Transverse colon (tissue), 4 donors: ENCODE data around the gene SEMA3C. TPM values are rescaled to one million over a fixed set of nuclear protein-coding genes. Genes with fewer than 3 reads are reported as not detected.

Experiments
- DNase-seq: peaks from one replicate; pipeline ENCODE4 v3.0.0-alpha.2; 2019
- H3K27ac ChIP-seq, 4 donors: fragments of 200-600 bp; sonication (generic); 2 replicates each; pipeline ENCODE4 v1.5.1; 2016 to 2018; ENCODE audit warnings: inconsistent platforms in 4 of 4
- H3K27me3 ChIP-seq: fragments of 200-600 bp; sonication (generic); 2 replicates; pipeline ENCODE4 v1.5.1; 2017; ENCODE audit warnings: inconsistent platforms
- H3K36me3 ChIP-seq, 4 donors: fragments of 200-600 bp; sonication (generic); 2 replicates each; pipeline ENCODE4 v1.5.1; 2017 to 2019; ENCODE audit warnings: inconsistent platforms in 4 of 4
- H3K4me1 ChIP-seq, 4 donors: fragments of 200-600 bp; sonication (generic); 2 replicates each; pipeline ENCODE4 v1.5.1; 2017 to 2020; ENCODE audit warnings: inconsistent platforms in 4 of 4
- H3K4me3 ChIP-seq, 4 donors: fragments of 200-600 bp; sonication (generic); 1 replicate in 1 of 4; 2 replicates in 3 of 4; pipeline versions ENCODE4 v1.5.1 to v1.6.1; 2017 to 2019; ENCODE audit warnings: inconsistent platforms in 4 of 4
- H3K9me3 ChIP-seq, 2 donors: fragments of 200-600 bp; sonication (generic); 2 replicates each; pipeline ENCODE4 v1.5.1; 2017 to 2019; ENCODE audit warnings: inconsistent platforms in 2 of 2
- CTCF ChIP-seq, 5 experiments: fragments of 200-600 bp in 3 of 5; fragments of 450-650 bp in 2 of 5; sonication (generic) in 3 of 5; IDR thresholded peaks; 1 replicate in 2 of 5; 2 replicates in 3 of 5; pipeline ENCODE4 v1.5.1; 2016 to 2017; ENCODE audit warnings: antibody characterized with exemption in 5 of 5, inconsistent platforms in 3 of 5, mild to moderate bottlenecking in 2 of 5, moderate library complexity in 1 of 5
- EP300 ChIP-seq: sonication (generic); formaldehyde crosslinking; IDR thresholded peaks from one replicate; pipeline ENCODE4 v1.6.1; 2017; ENCODE audit warnings: antibody characterized with exemption, low read depth
- POLR2A ChIP-seq: fragments of 450-650 bp; IDR thresholded peaks from one replicate; pipeline ENCODE4 v1.6.1; 2016; ENCODE audit warnings: antibody characterized with exemption, mild to moderate bottlenecking, moderate library complexity
- POLR2AphosphoS5 ChIP-seq, 3 donors: sonication (generic); formaldehyde crosslinking; IDR thresholded peaks; one replicate each; pipeline ENCODE4 v1.6.1; 2016; ENCODE audit warnings: antibody characterized with exemption in 3 of 3
- WGBS, 2 donors: methylation state at CpG; one replicate each; pipeline ENCODE4 v1.1.5; 2018; ENCODE audit warnings: low coverage in 1 of 2; 5-methylcytosine and 5-hydroxymethylcytosine counted together
- in situ Hi-C, 4 donors: fragments of 200-750 bp; cut with MboI; loops; one replicate each; pipeline versions ENCODE4 v1.15.0 to v1.15.1; 2017; ENCODE audit warnings: low sequenced_read_pairs in 3 of 4, low pct_ligation_motif_present in 1 of 4, low pct_unique_long_range_greater_than_20kb in 1 of 4
- intact Hi-C: fragments of 100-400 bp; cut with DNase I; formaldehyde crosslinking; loops from one replicate; pipeline ENCODE4 v1.15.1; 2023; ENCODE audit warnings: low total_unique reads
- total RNA-seq, 4 donors: library from RNA; depleted of rRNA; stranded (reverse); fragments of >200 nt; gene quantifications; one replicate each; pipeline ENCODE4 v1.1.0, GENCODE V29; 2016

The SEMA3C gene
- total RNA-seq, 4 donors from 2014 or later: 34.0 to 83.8 (median 79.9) TPM

DNA sequence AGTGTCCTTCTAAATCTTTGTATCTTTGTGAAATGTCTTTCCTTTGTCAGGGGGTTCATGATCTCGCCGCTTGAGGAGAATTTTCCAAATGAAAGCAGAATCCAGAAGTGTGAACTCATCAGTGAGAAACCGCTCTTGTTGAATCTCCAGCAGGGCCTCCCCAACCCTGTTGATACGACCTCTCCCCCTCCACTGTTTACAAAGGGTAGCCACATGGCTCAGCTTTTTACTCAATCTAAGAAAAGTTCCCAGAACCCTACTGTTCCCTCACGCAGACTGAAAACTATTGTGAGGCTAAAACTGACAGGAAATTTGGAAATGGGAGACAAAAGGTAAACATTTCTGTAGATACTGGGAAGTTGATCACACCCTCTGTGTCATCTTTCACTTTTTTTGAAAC is 73.9 kb downstream of the SEMA3C start:
- WGBS, 2 donors: 81 to 82% methylated on average over 3 to 5 of the region's 5 CpGs
- H3K27me3 ChIP-seq: no peaks in the 10 kb centered on the region
- in situ Hi-C loops (no loop called here), intact Hi-C loops (no loop called here)
- H3K9me3 ChIP-seq: no peaks in the 10 kb centered on the region
- no peak for DNase-seq
- H3K36me3 ChIP-seq: no peaks in the 10 kb centered on the region
- TF ChIP-seq POLR2AphosphoS5 (IDR thresholded peaks at IDR 0.05) (no peak), POLR2A (no peak), EP300 (no peak), CTCF (IDR thresholded peaks at IDR 0.05) (no peak)
- peaks cover 0 to 38% (median 10%) of the 10 kb centered on the region in 4 donors for H3K4me1 ChIP-seq
- no peak overlapping the region for H3K27ac ChIP-seq
- H3K4me3 ChIP-seq: no peak overlapping the region

- no peaks in the 10 kb centered on the region for H3K27me3 ChIP-seq
- no peak overlapping the region for H3K4me3 ChIP-seq
- WGBS, 2 donors: 61 to 75% methylated on average over 2 of the region's 2 CpGs
- in situ Hi-C loops (no loop called here), intact Hi-C loops (no loop called here)
- DNase-seq: no peak
- no peak overlapping the region for H3K27ac ChIP-seq
- TF ChIP-seq CTCF (IDR thresholded peaks at IDR 0.05) (no peak), EP300 (no peak), POLR2A (no peak), POLR2AphosphoS5 (IDR thresholded peaks at IDR 0.05) (no peak)
- peaks cover 0 to 30% (median 10%) of the 10 kb centered on the region in 4 donors for H3K4me1 ChIP-seq
- no peaks in the 10 kb centered on the region for H3K36me3 ChIP-seq
- H3K9me3 ChIP-seq: no peaks in the 10 kb centered on the region
These were observed 75.7 kb downstream of the SEMA3C start for GRCh38 chr7:80843018-80843677.

GRCh38 chr7:80842022-80842790 is 76.6 kb downstream of the SEMA3C start:
- H3K9me3 ChIP-seq: no peaks in the 10 kb centered on the region
- no peak for DNase-seq
- TF ChIP-seq POLR2AphosphoS5 (IDR thresholded peaks at IDR 0.05) (no peak), CTCF (IDR thresholded peaks at IDR 0.05) (no peak), EP300 (no peak), POLR2A (no peak)
- in situ Hi-C loops: no loop called here
- intact Hi-C loops: no loop called here
- H3K4me1 ChIP-seq: peaks cover 0 to 22% (median 10%) of the 10 kb centered on the region in 4 donors
- H3K27me3 ChIP-seq: no peaks in the 10 kb centered on the region
- H3K36me3 ChIP-seq: no peaks in the 10 kb centered on the region
- no peak overlapping the region for H3K4me3 ChIP-seq
- no peak overlapping the region for H3K27ac ChIP-seq
- WGBS, 2 donors: 62 to 65% methylated on average over 3 to 4 of the region's 4 CpGs

DNA sequence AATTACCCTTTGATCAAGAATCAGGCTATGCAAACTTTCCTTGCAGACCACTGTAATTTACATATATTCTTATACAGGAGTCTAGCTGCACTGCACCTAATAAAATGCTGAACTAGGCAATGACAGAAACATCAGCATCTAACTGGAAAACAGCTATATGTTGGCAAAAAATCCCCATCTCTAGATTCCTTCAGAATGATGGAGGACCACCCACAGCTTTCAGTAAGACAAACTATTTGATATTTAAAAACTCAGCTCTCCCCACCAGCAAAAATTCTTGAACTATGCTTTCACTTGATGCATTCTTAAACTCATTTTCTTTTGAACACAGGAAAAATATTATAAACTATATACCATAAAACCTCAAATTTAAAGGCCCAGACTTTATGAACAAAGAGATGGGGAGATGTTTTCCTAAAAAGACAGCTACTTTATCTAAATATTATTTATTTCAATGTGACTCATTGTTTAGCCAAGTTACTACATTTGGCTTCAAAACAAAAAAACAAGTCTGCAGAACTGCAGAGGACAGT is 77.4 kb downstream of the SEMA3C start:
- no peak for DNase-seq
- TF ChIP-seq POLR2AphosphoS5 (IDR thresholded peaks at IDR 0.05) (no peak), POLR2A (no peak), EP300 (no peak), CTCF (IDR thresholded peaks at IDR 0.05) (no peak)
- Histone ChIP-seq H3K27ac (no peak overlapping the region), H3K4me1 (peaks cover 0 to 22% (median 10%) of the 10 kb centered on the region in 4 donors), H3K36me3 (no peaks in the 10 kb centered on the region), H3K27me3 (no peaks in the 10 kb centered on the region), H3K4me3 (no peak overlapping the region), H3K9me3 (no peaks in the 10 kb centered on the region)
- intact Hi-C loops: no loop called here
- in situ Hi-C loops: no loop called here
